GM19238 (cell line): Measurements from ENCODE around the gene TRAF3.

Source experiments
- DNase-seq: peaks from one replicate; pipeline ENCODE4 v3.0.0; 2011; ENCODE audit warnings: low spot score; ENCODE audit not compliant: insufficient read length

TRAF3 gene

DNA sequence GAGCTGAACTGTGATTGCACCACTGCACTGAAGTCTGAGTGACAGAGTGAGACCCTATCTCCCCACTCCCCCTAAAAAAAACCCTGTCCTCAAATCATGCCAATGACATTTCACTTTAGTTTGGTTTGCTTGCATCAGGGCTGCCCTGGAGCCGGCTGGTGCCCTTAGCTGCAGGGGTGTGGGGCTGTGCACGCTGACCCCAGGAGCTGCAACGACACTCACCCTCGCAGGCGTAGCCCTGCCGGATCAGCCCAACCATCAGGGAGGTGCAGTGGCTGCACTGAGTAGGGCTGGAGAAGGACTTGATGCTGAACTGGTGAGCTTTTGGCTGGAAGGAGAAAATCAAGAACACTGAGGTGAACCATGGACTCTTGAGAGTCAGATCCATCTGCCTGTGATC lies 175.0 kb downstream of the TRAF3 start:
- DNase-seq = no peak

DNA sequence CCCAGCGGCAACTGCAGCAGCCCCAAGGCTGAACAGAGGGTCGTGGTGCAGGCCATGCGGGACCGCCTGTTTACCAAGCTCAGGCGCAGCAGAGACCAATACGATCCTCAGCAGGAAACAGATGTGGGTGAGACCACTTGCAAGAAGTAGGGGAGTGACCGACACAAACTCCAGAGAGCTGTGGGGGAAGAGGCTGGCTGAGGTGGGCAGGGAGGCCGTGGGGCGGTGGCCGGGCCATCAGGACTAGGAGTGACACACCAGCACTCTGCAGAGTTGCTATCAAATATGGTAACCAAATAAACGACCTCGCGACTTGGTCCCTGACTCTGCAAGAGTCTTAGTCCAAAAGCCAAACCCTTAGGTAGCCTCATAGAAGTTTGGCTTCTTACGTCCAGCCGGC lies 175.9 kb downstream of the TRAF3 start:
- DNase-seq = no peak

DNA sequence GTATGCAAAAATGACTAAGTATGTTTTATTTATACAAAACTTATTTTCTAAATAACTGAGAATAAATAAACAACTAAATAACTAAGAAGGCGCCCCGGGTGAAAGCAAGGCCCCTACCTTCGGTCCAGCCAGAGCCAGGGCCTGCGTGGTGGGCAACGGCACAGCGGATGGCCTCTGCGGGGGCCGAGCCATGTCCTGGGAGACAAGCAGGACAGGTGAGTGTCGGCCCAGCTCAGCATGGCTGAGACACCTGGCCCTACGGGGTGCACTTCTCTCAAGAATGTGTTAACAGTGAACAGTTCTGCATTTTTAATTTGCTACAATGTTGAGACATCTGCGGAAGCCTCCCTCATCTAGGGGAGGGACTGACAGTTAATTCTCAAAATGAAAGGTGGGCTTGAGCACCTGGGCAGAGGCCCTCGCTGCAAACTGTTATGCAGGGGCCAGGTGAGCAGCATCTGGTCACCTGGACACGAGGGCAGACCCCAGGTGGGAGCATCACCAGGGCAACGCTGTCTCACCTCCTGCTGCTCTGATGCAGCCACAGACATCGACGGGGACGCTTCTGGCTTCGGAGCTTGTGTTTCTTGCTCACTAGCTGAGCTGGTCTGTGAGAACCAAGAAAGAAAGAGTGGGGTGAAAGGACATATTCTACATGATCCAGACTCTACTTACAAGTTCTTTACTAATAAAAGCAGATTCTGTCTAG lies 177.0 kb downstream of the TRAF3 start:
- no peak for DNase-seq

DNA sequence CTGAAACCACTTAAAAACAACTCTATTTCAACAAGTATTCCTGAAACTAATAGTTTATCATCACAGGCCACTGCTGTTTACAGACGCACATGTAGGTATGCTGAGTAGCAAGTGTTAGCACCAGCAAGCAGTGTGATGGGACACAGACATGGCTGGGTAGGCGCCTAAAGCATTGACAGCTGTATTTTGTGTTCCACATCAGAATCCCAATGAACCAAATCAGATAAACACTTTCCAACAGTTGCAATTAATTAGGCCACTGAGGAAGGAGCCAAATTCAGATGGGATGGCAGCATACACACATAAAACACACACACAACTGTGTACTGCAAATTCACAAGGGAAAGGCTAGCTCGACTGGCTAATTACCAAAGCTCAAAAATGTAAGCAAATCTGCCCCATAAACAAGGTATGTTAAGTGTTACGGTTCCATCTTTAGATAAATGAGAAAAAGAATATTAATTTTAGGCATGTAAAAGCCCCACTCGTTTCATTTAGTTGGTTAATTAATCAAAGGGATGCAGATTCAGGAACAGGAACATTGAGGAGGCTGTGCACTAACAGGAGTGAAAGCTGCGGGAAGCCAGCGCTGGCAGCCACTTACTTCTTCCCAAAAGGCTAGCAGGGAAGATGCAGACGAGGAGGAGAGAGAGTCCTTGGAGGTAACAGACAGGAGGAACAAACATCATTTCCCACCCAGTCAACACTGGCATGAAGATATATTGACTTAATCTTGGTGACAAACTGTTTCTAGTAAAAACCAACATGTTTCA lies 178.6 kb downstream of the TRAF3 start:
- DNase-seq = no peak

DNA sequence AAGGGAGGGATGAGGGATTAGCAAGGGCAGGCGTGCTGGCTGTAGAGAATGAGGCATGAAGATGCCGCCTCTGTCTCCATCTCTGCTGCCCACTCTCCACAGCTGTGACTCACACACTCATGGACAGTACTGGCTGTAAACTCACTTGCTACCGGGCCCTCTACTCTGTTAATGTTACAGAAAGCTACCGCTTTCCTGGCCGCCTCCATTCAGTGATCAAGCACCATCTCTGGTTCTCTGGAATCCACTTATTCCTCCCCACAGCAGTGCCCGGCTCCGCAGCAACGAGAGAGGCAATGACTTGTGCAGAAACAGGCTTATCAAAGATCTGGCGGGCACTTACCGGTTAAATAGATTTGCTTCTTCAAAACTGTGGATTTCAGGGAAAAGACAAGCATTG lies 180.0 kb downstream of the TRAF3 start:
- DNase-seq = no peak

DNA sequence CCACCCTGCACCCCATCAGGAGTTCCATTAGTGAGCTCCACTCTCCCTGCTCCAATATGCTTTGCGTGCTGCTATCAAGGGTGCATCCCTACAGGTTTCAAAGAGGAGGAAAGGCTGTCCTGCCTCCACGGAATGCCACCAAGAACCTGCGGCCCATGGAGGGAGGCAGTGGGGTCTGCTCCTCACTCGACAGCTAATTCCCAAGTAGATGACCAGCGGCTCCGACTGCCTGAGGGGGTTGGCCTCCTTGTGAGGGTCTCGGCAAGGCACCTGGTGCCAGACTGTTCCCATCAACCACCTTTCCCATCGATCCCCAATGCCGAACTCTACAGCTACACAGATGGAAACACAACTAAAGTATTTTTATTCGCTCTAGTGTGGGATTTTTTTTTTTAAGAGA lies 181.2 kb downstream of the TRAF3 start:
- DNase-seq = no peak
